Skin epidermis (tissue), 12 donors: ENCODE data around the gene PLS1.
"Not testable (repeated sequence)": the region's sequence is repeated elsewhere in the genome, so short reads cannot be mapped to it uniquely, and the experiment has no call there.

Experiments used
- H3K27ac ChIP-seq, 21 experiments: fragments of 200-600 bp; sonication (generic) in 11 of 21; one replicate each; pipeline ENCODE4 v1.5.0; 2020; ENCODE audit warnings: mild to moderate bottlenecking in 3 of 21, inconsistent platforms in 2 of 21, moderate library complexity in 2 of 21
- H3K4me3 ChIP-seq, 7 experiments: fragments of 200-600 bp; sonication (generic) in 2 of 7; one replicate each; pipeline ENCODE4 v1.5.0; 2020; ENCODE audit warnings: inconsistent platforms in 2 of 7, mild to moderate bottlenecking in 2 of 7, moderate library complexity in 1 of 7

PLS1 gene

GRCh38 chr3:142595951-142596725, at the start of gene PLS1:
TSS of gene PLS1 (plus strand) at chr3:142596393. CDS start at chr3:142664238, 67,845 bp downstream.
- peak within 1 kb of the TSS in 14 of 21 experiments; percentile 8 to 68 (median 46) for H3K27ac ChIP-seq
- H3K4me3 ChIP-seq: peak within 1 kb of the TSS; percentile 45 to 66 (median 54)

GRCh38 chr3:142549986-142550385, 46.2 kb upstream of the PLS1 start:
- no peak overlapping the region for H3K27ac ChIP-seq

GRCh38 chr3:142552579-142552978, 43.6 kb upstream of the PLS1 start:
- H3K27ac ChIP-seq, H3K4me3 ChIP-seq: not testable (repeated sequence)

More at GRCh38 chr3:142549986-142550385, 46.2 kb upstream of the PLS1 start:
- no peak overlapping the region for H3K4me3 ChIP-seq

- Histone ChIP-seq H3K4me3 (no peak overlapping the region), H3K27ac (no peak overlapping the region)
Observed at GRCh38 chr3:142553741-142554140, 42.5 kb upstream of the PLS1 start.

GRCh38 chr3:142560118-142560517, 36.1 kb upstream of the PLS1 start:
- H3K27ac ChIP-seq: no peak overlapping the region

GRCh38 chr3:142563496-142563997, 32.6 kb upstream of the PLS1 start:
- Histone ChIP-seq H3K27ac (no peak overlapping the region), H3K4me3 (no peak overlapping the region)

More at GRCh38 chr3:142560118-142560517, 36.1 kb upstream of the PLS1 start:
- H3K4me3 ChIP-seq: no peak overlapping the region

GRCh38 chr3:142566096-142566495, 30.1 kb upstream of the PLS1 start:
- Histone ChIP-seq H3K27ac (peak overlapping the region in 1 of 21 experiments; percentile 31), H3K4me3 (no peak overlapping the region)

GRCh38 chr3:142568393-142569017, 27.7 kb upstream of the PLS1 start:
- H3K4me3 ChIP-seq: no peak overlapping the region
- no peak overlapping the region for H3K27ac ChIP-seq

GRCh38 chr3:142569422-142569821, 26.8 kb upstream of the PLS1 start:
- not testable (repeated sequence) for H3K4me3 ChIP-seq, H3K27ac ChIP-seq

- not testable (repeated sequence) for H3K27ac ChIP-seq, H3K4me3 ChIP-seq
Observed at GRCh38 chr3:142574223-142574622, 22.0 kb upstream of the PLS1 start.

- Histone ChIP-seq H3K27ac (no peak overlapping the region), H3K4me3 (no peak overlapping the region)
Observed at GRCh38 chr3:142574665-142575064, 21.5 kb upstream of the PLS1 start.

GRCh38 chr3:142576792-142577191, 19.4 kb upstream of the PLS1 start:
- Histone ChIP-seq H3K4me3 (no peak overlapping the region), H3K27ac (peak overlapping the region in 2 of 21 experiments; percentile 7 to 96)

GRCh38 chr3:142577696-142578328, 18.4 kb upstream of the PLS1 start:
- H3K27ac ChIP-seq: peak overlapping the region; percentile 71 to 96 (median 93)

GRCh38 chr3:142578329-142579223, 17.6 kb upstream of the PLS1 start, which contains the start of gene ATR:
TSS of gene ATR (minus strand) at chr3:142578733. CDS start at chr3:142578704, 29 bp downstream.
- H3K27ac ChIP-seq: peak within 1 kb of the TSS; percentile 75 to 96 (median 93)
- peak within 1 kb of the TSS; percentile 82 to 95 (median 87) for H3K4me3 ChIP-seq

More at GRCh38 chr3:142577696-142578328, 18.4 kb upstream of the PLS1 start:
- H3K4me3 ChIP-seq: peak overlapping the region; percentile 82 to 95 (median 87)

- Histone ChIP-seq H3K4me3 (no peak overlapping the region), H3K27ac (no peak overlapping the region)
Observed at GRCh38 chr3:142580061-142580423, 16.2 kb upstream of the PLS1 start.

GRCh38 chr3:142581070-142581469, 15.1 kb upstream of the PLS1 start:
- H3K4me3 ChIP-seq, H3K27ac ChIP-seq: not testable (repeated sequence)

GRCh38 chr3:142586803-142587406, 9.3 kb upstream of the PLS1 start:
- no peak overlapping the region for H3K4me3 ChIP-seq

GRCh38 chr3:142588703-142589102, 7.5 kb upstream of the PLS1 start:
- Histone ChIP-seq H3K4me3 (no peak overlapping the region), H3K27ac (no peak overlapping the region)

More at GRCh38 chr3:142586803-142587406, 9.3 kb upstream of the PLS1 start:
- H3K27ac ChIP-seq: no peak overlapping the region

GRCh38 chr3:142592268-142592667, 3.9 kb upstream of the PLS1 start:
- not testable (repeated sequence) for H3K4me3 ChIP-seq, H3K27ac ChIP-seq
